A549 (cell line): Measurements from ENCODE around the gene SLC2A8.

Source experiments
- CEBPB ChIP-seq, 2 experiments: fragments of >200 bp in 1 of 2; sonication (Bioruptor Twin) in 1 of 2; formaldehyde crosslinking in 1 of 2; IDR thresholded peaks; 2 replicates each; pipeline ENCODE4 v1.6.1; 2012 to 2016
- CHD2 ChIP-seq: fragments of 150-350 bp; IDR thresholded peaks from 2 replicates; pipeline ENCODE4 v1.6.1; 2014; ENCODE audit warnings: low read length; ENCODE audit not compliant: partially characterized antibody
- CTCF ChIP-seq: fragments of >200 bp; sonication (Bioruptor Twin); formaldehyde crosslinking; IDR thresholded peaks from 3 replicates; pipeline ENCODE4 v1.5.1; 2016
- MAX ChIP-seq: IDR thresholded peaks from 2 replicates; pipeline ENCODE4 v1.6.1; 2012
- USF2 ChIP-seq: fragments of 450-650 bp; IDR thresholded peaks from 2 replicates; pipeline ENCODE4 v1.6.1; 2014; ENCODE audit warnings: antibody characterized with exemption

DNA sequence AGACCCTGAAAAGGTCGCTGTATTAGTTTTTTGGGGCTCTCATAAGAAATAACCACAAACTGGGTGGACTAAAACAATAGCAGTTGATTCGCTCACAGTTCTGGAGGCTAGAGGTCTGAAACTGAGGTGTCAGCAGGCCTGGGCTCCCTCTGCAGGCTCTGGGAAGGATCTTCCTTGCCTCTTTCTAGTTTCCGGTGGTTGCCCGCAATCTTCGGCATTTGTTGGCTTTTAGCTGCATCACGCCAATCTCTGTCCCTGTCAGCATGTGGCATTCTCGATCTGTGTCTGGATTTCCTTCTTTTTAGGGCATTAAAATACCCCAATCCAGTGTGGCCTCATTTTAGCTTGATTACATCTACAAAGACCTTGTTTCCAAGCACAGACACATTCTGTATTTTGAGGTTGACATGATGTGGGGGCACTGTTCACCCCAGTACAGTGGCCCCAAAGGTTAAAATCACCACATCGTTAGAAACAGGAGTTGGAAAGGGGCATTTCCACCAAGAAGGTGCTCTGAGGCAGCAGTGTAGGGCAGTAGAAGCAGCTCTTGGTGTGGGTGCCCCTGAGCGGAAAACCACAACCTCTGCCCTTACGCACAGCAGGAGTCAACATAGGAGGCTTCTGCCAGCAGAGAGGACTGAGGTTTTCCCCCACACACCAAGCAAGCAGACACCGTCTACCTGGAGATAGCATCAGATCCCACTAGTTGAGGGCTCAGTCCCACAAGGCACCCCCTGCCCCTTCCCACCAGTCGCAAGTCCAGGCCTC lies 40.7 kb downstream of the SLC2A8 start:
- TF ChIP-seq CTCF = no peak
- no peak for TF ChIP-seq CEBPB (IDR thresholded peaks at IDR 0.05)
- no peak for TF ChIP-seq USF2
- no peak for TF ChIP-seq CHD2
- no peak for TF ChIP-seq MAX
